IMR-90 (cell line): ENCODE measurements around the gene GBF1. TPM values are rescaled to one million over a fixed set of nuclear protein-coding genes. Genes with fewer than 3 reads are reported as not detected.

Source experiments
- ATAC-seq: fragments of 200-7000 bp; cut with Tn5 transposase; 2 replicates; pipeline ENCODE4 v1.9.1; 2020; ENCODE audit warnings: low read depth, mild to moderate bottlenecking, moderate library complexity
- BruUV-seq: library from RNA; stranded (reverse); fragments of 400-500 nt; replicated peaks from 2 replicates; lab custom pipeline; 2021; lab: Mats Ljungman, UMichigan
- CTCF ChIA-PET: fragments of 300-600 bp; formaldehyde crosslinking; extraction: SDS; loops from one replicate; lab custom pipeline; 2021; ENCODE audit warnings: antibody characterized with exemption; lab: Yijun Ruan, JAX
- POLR2A ChIA-PET: fragments of 300-600 bp; sonication (Branson Sonifier 250); formaldehyde crosslinking; loops from one replicate; lab custom pipeline; 2022; ENCODE audit warnings: antibody characterized with exemption; ENCODE audit not compliant: unreplicated experiment; lab: Charles Lee
- DNase-seq: peaks from one replicate; pipeline ENCODE4 v3.0.0; 2013
- H2AFZ ChIP-seq: replicated peaks from 2 replicates; pipeline ENCODE3; 2013; ENCODE audit warnings: low read length, mild to moderate bottlenecking; ENCODE audit not compliant: poor library complexity
- H2AK5ac ChIP-seq: 2 replicates; pipeline ENCODE4 v1.6.1; 2013; ENCODE audit warnings: low read depth, low read length, inconsistent platforms
- H2AK9ac ChIP-seq: replicated peaks from 2 replicates; pipeline ENCODE3; 2013; ENCODE audit warnings: mild to moderate bottlenecking, low read depth, low read length, moderate library complexity; ENCODE audit not compliant: poor library complexity
- H2BK120ac ChIP-seq: 2 replicates; pipeline ENCODE4 v1.6.1; 2013; ENCODE audit warnings: low read depth, low read length, inconsistent platforms
- H2BK15ac ChIP-seq: 3 replicates; pipeline ENCODE4 v1.6.1; 2013; ENCODE audit warnings: low read depth, low read length, inconsistent platforms
- H2BK20ac ChIP-seq: 2 replicates; pipeline ENCODE4 v1.6.1; 2013; ENCODE audit warnings: low read depth, mild to moderate bottlenecking, inconsistent platforms, low read length, moderate library complexity
- H2BK5ac ChIP-seq: 2 replicates; pipeline ENCODE4 v1.6.1; 2013; ENCODE audit warnings: mild to moderate bottlenecking, low read depth, low read length, inconsistent platforms; ENCODE audit not compliant: poor library complexity, severe bottlenecking
- H3K14ac ChIP-seq: replicated peaks from 2 replicates; pipeline ENCODE4 v1.6.1; 2013; ENCODE audit warnings: low read depth, low read length, inconsistent platforms
- H3K18ac ChIP-seq: 2 replicates; pipeline ENCODE4 v1.6.1; 2013; ENCODE audit warnings: low read depth, low read length, control low read depth
- H3K23ac ChIP-seq: 2 replicates; pipeline ENCODE4 v1.6.1; 2013; ENCODE audit warnings: low read depth, low read length, inconsistent platforms
- H3K27ac ChIP-seq: 2 replicates; pipeline ENCODE4 v1.5.1; 2013; ENCODE audit warnings: mild to moderate bottlenecking, control low read depth, low read length; ENCODE audit not compliant: insufficient read depth
- H3K27me3 ChIP-seq: 2 replicates; pipeline ENCODE4 v1.6.1; 2013; ENCODE audit warnings: low read length; ENCODE audit not compliant: control insufficient read depth, insufficient read depth
- H3K36me3 ChIP-seq: 2 replicates; pipeline ENCODE4 v1.6.1; 2013; ENCODE audit warnings: low read length, mixed read lengths; ENCODE audit not compliant: control insufficient read depth, insufficient read depth
- H3K4ac ChIP-seq: 2 replicates; pipeline ENCODE4 v1.6.1; 2013; ENCODE audit warnings: low read depth, low read length, inconsistent platforms
- H3K4me1 ChIP-seq: 2 replicates; pipeline ENCODE4 v1.6.1; 2013; ENCODE audit warnings: low read length, mixed read lengths; ENCODE audit not compliant: control insufficient read depth, insufficient read depth
- H3K4me2 ChIP-seq: 2 replicates; pipeline ENCODE4 v1.6.1; 2013; ENCODE audit warnings: low read depth, mild to moderate bottlenecking, control low read depth, low read length, moderate library complexity
- H3K4me3 ChIP-seq: 2 replicates; pipeline ENCODE4 v1.5.1; 2013; ENCODE audit warnings: low read depth, mild to moderate bottlenecking, control low read depth, low read length, moderate library complexity; ENCODE audit not compliant: insufficient read depth
- H3K56ac ChIP-seq: 2 replicates; pipeline ENCODE4 v1.6.1; 2013; ENCODE audit warnings: low read length, inconsistent platforms; ENCODE audit not compliant: insufficient read depth; ENCODE audit errors: extremely low read depth
- H3K79me1 ChIP-seq, 2 experiments: 2 replicates each; pipeline ENCODE4 v1.6.1; 2013; ENCODE audit warnings: low read length in 2 of 2, inconsistent platforms in 1 of 2, low read depth in 1 of 2
- H3K9ac ChIP-seq: 2 replicates; pipeline ENCODE4 v1.6.1; 2013; ENCODE audit warnings: low read depth, low read length, control low read depth
- H3K9me1 ChIP-seq: 2 replicates; pipeline ENCODE4 v1.6.1; 2013; ENCODE audit warnings: low read length, inconsistent platforms; ENCODE audit not compliant: insufficient read depth
- H3K9me3 ChIP-seq: 2 replicates; pipeline ENCODE4 v1.6.1; 2013; ENCODE audit warnings: low read length; ENCODE audit not compliant: control insufficient read depth, insufficient read depth
- H4K20me1 ChIP-seq: 2 replicates; pipeline ENCODE4 v1.6.1; 2013; ENCODE audit warnings: low read length, inconsistent platforms; ENCODE audit not compliant: insufficient read depth
- H4K5ac ChIP-seq: 2 replicates; pipeline ENCODE4 v1.6.1; 2013; ENCODE audit warnings: mild to moderate bottlenecking, low read depth, low read length, control low read depth
- H4K8ac ChIP-seq, 2 experiments: 2 replicates each; pipeline ENCODE4 v1.6.1; 2013; ENCODE audit warnings: low read depth in 2 of 2, low read length in 2 of 2, control low read depth in 1 of 2, inconsistent platforms in 1 of 2
- H4K91ac ChIP-seq: 2 replicates; pipeline ENCODE4 v1.6.1; 2013; ENCODE audit warnings: low read depth, low read length, inconsistent platforms; ENCODE audit not compliant: insufficient read depth
- MAFK ChIP-seq: IDR thresholded peaks from 2 replicates; pipeline ENCODE4 v1.6.1; 2012; ENCODE audit warnings: low read depth, low read length, improper control_type of control experiment
- WGBS, 2 experiments: methylation state at CpG; one replicate each; pipeline versions ENCODE4 v1.1.5 to v1.1.7; 2013; ENCODE audit warnings: missing lambda C conversion rate in 2 of 2; ENCODE audit not compliant: insufficient read length in 1 of 2; ENCODE audit errors: extremely low coverage in 2 of 2; 5-methylcytosine and 5-hydroxymethylcytosine counted together
- dilution Hi-C: fragments of 300-500 bp; cut with HindIII; formaldehyde crosslinking; loops from one replicate; pipeline ENCODE4 v1.14.3; 2018; ENCODE audit warnings: low sequenced_read_pairs; ENCODE audit not compliant: unreplicated experiment
- in situ Hi-C: fragments of 300-500 bp; cut with MboI; formaldehyde crosslinking; loops from 3 replicates; pipeline ENCODE4 v1.14.3; 2019; ENCODE audit warnings: low sequenced_read_pairs, inconsistent platforms, mixed read lengths
- intact Hi-C: fragments of 100-400 bp; cut with micrococcal nuclease; formaldehyde crosslinking; loops from 2 replicates; pipeline ENCODE4 v1.10.0; 2022
- polyA plus RNA-seq, 3 experiments: library from polyadenylated mRNA; depleted of rRNA; stranded (reverse); fragments of >200 nt; gene quantifications; 2 replicates each; pipeline ENCODE4 v1.2.3, GENCODE V29; 2012; ENCODE audit warnings: low replicate concordance in 1 of 3
- total RNA-seq: library from RNA; depleted of rRNA; stranded (reverse); fragments of >200 nt; gene quantifications from 2 replicates; pipeline ENCODE4 v1.2.3, GENCODE V29; 2012
- TF ChIP-seq, protein P1 (sequence below): conservative IDR thresholded peaks from 2 replicates; pipeline ENCODE4 v1.5.1; 2012; ENCODE audit warnings: mild to moderate bottlenecking, low read depth, low read length, improper control_type of control experiment
- TF ChIP-seq, protein P2 (sequence below): fragments of 150-350 bp; IDR thresholded peaks from 2 replicates; pipeline ENCODE4 v1.6.1; 2016; ENCODE audit warnings: low read depth, mild to moderate bottlenecking, low read length, moderate library complexity, borderline replicate concordance

The GBF1 gene
- total and polyA plus RNA-seq, 2 of the 4 experiments (the other 2 are of a cell fraction): 38.7 to 40.1 TPM

DNA sequence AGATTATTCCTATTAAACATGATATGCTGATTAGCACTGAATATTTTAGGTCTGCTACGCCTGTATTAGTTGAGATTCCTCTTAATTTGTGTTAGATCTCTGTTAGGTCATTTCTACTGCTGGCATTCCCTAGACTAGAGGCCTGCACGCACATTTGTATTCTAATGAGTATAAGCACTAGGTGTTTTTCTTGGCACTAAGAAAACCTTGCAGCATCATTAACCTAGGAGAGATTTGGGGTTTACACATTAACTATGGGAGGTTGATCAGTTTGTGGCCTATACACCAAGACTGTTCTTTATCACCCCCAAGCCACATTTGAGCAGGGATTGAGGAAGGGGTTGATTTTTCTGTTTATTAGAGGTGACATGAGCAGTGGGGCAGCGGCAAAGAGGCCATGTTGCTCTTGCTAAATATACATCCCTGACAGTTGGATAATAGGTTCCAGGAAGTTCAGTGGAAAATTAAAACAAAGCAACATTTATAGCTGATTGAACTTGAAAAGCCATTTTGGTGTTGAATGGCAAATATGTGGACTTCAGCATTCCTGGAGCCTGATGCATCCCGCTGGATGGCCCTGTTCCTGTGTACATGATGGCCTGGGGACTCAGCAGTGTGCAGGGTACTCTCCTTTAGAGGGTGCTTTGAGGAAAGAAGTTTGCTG is 65.2 kb downstream of the GBF1 start:
- H3K27ac ChIP-seq: peak overlapping the region; percentile 15; the same call in 1 of the 2 replicates
- peak overlapping the region; percentile 5; the same call in 1 of the 2 replicates for H3K18ac ChIP-seq
- H3K4me2 ChIP-seq: peak overlapping the region; percentile 56
- H3K56ac ChIP-seq: no peak overlapping the region
- peak overlapping the region; percentile 77 for H2BK120ac ChIP-seq
- no peak overlapping the region for H3K4me3 ChIP-seq
- H2AFZ ChIP-seq: no peak overlapping the region
- in situ Hi-C loops: no loop called here
- peak overlapping the region in 1 of 2 experiments; percentile 67; a peak in 3 of 4 replicates for H4K8ac ChIP-seq
- BruUV-seq: no TSS peak
- H3K4ac ChIP-seq: peak overlapping the region; percentile 55
- peak overlapping the region; percentile 11; the same call in 1 of the 2 replicates for H3K23ac ChIP-seq
- DNase-seq: peak; percentile 66
- peaks cover 25% of the 10 kb centered on the region for H3K4me1 ChIP-seq
- peak overlapping the region; percentile 74 for H2BK5ac ChIP-seq
- no CpG with 5 or more reads among the region's 4 CpGs for WGBS, 2 experiments
- TF ChIP-seq, protein P1, sequence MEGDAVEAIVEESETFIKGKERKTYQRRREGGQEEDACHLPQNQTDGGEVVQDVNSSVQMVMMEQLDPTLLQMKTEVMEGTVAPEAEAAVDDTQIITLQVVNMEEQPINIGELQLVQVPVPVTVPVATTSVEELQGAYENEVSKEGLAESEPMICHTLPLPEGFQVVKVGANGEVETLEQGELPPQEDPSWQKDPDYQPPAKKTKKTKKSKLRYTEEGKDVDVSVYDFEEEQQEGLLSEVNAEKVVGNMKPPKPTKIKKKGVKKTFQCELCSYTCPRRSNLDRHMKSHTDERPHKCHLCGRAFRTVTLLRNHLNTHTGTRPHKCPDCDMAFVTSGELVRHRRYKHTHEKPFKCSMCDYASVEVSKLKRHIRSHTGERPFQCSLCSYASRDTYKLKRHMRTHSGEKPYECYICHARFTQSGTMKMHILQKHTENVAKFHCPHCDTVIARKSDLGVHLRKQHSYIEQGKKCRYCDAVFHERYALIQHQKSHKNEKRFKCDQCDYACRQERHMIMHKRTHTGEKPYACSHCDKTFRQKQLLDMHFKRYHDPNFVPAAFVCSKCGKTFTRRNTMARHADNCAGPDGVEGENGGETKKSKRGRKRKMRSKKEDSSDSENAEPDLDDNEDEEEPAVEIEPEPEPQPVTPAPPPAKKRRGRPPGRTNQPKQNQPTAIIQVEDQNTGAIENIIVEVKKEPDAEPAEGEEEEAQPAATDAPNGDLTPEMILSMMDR: no peak
- TF ChIP-seq, protein P2, sequence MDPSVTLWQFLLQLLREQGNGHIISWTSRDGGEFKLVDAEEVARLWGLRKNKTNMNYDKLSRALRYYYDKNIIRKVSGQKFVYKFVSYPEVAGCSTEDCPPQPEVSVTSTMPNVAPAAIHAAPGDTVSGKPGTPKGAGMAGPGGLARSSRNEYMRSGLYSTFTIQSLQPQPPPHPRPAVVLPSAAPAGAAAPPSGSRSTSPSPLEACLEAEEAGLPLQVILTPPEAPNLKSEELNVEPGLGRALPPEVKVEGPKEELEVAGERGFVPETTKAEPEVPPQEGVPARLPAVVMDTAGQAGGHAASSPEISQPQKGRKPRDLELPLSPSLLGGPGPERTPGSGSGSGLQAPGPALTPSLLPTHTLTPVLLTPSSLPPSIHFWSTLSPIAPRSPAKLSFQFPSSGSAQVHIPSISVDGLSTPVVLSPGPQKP: no peak
- TF ChIP-seq MAFK: peak; percentile 39
- dilution Hi-C loops: no loop called here
- peaks cover 46% of the 10 kb centered on the region for H4K20me1 ChIP-seq
- peak overlapping the region; percentile 70 for H2BK20ac ChIP-seq
- H3K9ac ChIP-seq: no peak overlapping the region
- H3K9me3 ChIP-seq: no peaks in the 10 kb centered on the region
- ChIA-PET CTCF (interaction anchor here (1.1 kb wide), 1 partner anchor 89 kb away, joined by 3 read pairs; no protein-coding TSS in a partner anchor), POLR2A (no interaction called here)
- peaks cover 32% of the 10 kb centered on the region for H3K9me1 ChIP-seq
- H4K5ac ChIP-seq: no peak overlapping the region
- H3K79me1 ChIP-seq: peaks cover 47 to 84% of the 10 kb centered on the region in 2 experiments
- H4K91ac ChIP-seq: peak overlapping the region; percentile 21; the same call in 1 of the 2 replicates
- ATAC-seq: peak; percentile 85
- H3K14ac ChIP-seq: peak overlapping the region; percentile 61
- intact Hi-C loops: no loop called here
- peaks cover 2% of the 10 kb centered on the region; the same call in 1 of the 2 replicates for H3K36me3 ChIP-seq
- peak overlapping the region; percentile 57; the same call in 1 of the 2 replicates for H2AK5ac ChIP-seq
- no peaks in the 10 kb centered on the region for H3K27me3 ChIP-seq
- no peak overlapping the region for H2AK9ac ChIP-seq
- H2BK15ac ChIP-seq: peak overlapping the region; percentile 33; the same call in 1 of the 3 replicates
